HG03378 (cell line): Measurements from ENCODE around the gene PGBD5.
"Not testable (repeated sequence)": the region's sequence is repeated elsewhere in the genome, so short reads cannot be mapped to it uniquely, and the experiment has no call there.

Experiments
- ATAC-seq: cut with Tn5 transposase; IDR thresholded peaks from one replicate; pipeline ENCODE4 v1.9.1; 2021; ENCODE audit warnings: mild to moderate bottlenecking, moderate library complexity; ENCODE audit not compliant: unreplicated experiment

Gene PGBD5

GRCh38 chr1:230426246-230427093 is at the start of gene PGBD5:
Gene PGBD5 (minus strand): TSS chr1:230426332. CDS start chr1:230425928, 404 bp downstream.
- peak; percentile 74 for ATAC-seq

- not testable (repeated sequence) for ATAC-seq
Observed at GRCh38 chr1:230474924-230475323, 48.8 kb upstream of the PGBD5 start.

GRCh38 chr1:230470750-230471149 is 44.6 kb upstream of the PGBD5 start:
- ATAC-seq: not testable (repeated sequence)

- ATAC-seq: no peak
Observed at GRCh38 chr1:230469271-230469670, 43.1 kb upstream of the PGBD5 start.

- no peak for ATAC-seq
Observed at GRCh38 chr1:230465691-230466090, 39.6 kb upstream of the PGBD5 start.

- no peak for ATAC-seq
Observed at GRCh38 chr1:230464671-230465070, 38.5 kb upstream of the PGBD5 start.

GRCh38 chr1:230463760-230464159 is 37.6 kb upstream of the PGBD5 start:
- no peak for ATAC-seq

- ATAC-seq: no peak
Observed at GRCh38 chr1:230463326-230463725, 37.2 kb upstream of the PGBD5 start.

GRCh38 chr1:230459465-230459864 is 33.3 kb upstream of the PGBD5 start:
- ATAC-seq: no peak

- no peak for ATAC-seq
Observed at GRCh38 chr1:230458509-230458908, 32.4 kb upstream of the PGBD5 start.

- ATAC-seq: no peak
Observed at GRCh38 chr1:230456478-230456877, 30.3 kb upstream of the PGBD5 start.

- ATAC-seq: no peak
Observed at GRCh38 chr1:230455291-230455690, 29.2 kb upstream of the PGBD5 start.

- ATAC-seq: no peak
Observed at GRCh38 chr1:230453377-230453776, 27.2 kb upstream of the PGBD5 start.

- ATAC-seq: no peak
Observed at GRCh38 chr1:230441183-230442029, 15.3 kb upstream of the PGBD5 start.

- ATAC-seq: no peak
Observed at GRCh38 chr1:230435108-230435507, 9.0 kb upstream of the PGBD5 start.

GRCh38 chr1:230431527-230431926 is 5.4 kb upstream of the PGBD5 start:
- ATAC-seq: no peak

- no peak for ATAC-seq
Observed at GRCh38 chr1:230430499-230430898, 4.4 kb upstream of the PGBD5 start.

GRCh38 chr1:230429067-230429735 is 3.1 kb upstream of the PGBD5 start:
- ATAC-seq: no peak

GRCh38 chr1:230427981-230428380 is 1.8 kb upstream of the PGBD5 start:
- no peak for ATAC-seq

GRCh38 chr1:230427094-230427876 is 1.2 kb upstream of the PGBD5 start:
- ATAC-seq: no peak
